Type B pancreatic cell (in vitro differentiated cells): ENCODE data around the gene PFKFB3. TPM values are rescaled to one million over a fixed set of nuclear protein-coding genes. Genes with fewer than 3 reads are reported as not detected.
A peak's percentile ranks its signal among the peaks of the same experiment; 100 is the strongest.

Experiments used
- DNase-seq: peaks from one replicate; pipeline ENCODE4 v3.0.0; 2021; ENCODE audit warnings: mixed read lengths; ENCODE audit not compliant: unreplicated experiment; ENCODE audit errors: extremely low spot score
- H3K27ac Mint-ChIP-seq: 2 replicates; pipeline ENCODE4 v1.8.0; 2021; ENCODE audit warnings: mild to moderate bottlenecking, mixed read lengths
- H3K27me3 Mint-ChIP-seq: 2 replicates; pipeline ENCODE4 v1.8.0; 2021; ENCODE audit warnings: mixed read lengths
- H3K36me3 Mint-ChIP-seq: 2 replicates; pipeline ENCODE4 v1.8.0; 2021; ENCODE audit warnings: mixed read lengths
- H3K4me1 Mint-ChIP-seq: one replicate; pipeline ENCODE4 v1.8.0; 2021; ENCODE audit warnings: mixed read lengths; ENCODE audit not compliant: unreplicated experiment
- H3K4me3 Mint-ChIP-seq: 2 replicates; pipeline ENCODE4 v1.8.0; 2021; ENCODE audit warnings: mild to moderate bottlenecking, mixed read lengths
- H3K9me3 Mint-ChIP-seq: 2 replicates; pipeline ENCODE4 v1.8.0; 2021; ENCODE audit warnings: mixed read lengths
- total RNA-seq: library from RNA; stranded (reverse); gene quantifications from 2 replicates; pipeline ENCODE4 v1.2.1, GENCODE V29; 2021; ENCODE audit warnings: low replicate concordance
- TF ChIP-seq, protein P1 (sequence below): fragments of 200-600 bp; sonication (generic); conservative IDR thresholded peaks from 2 replicates; pipeline ENCODE4 v1.5.0; 2021; ENCODE audit warnings: antibody characterized with exemption, mild to moderate bottlenecking

The PFKFB3 gene
- total RNA-seq, 1 donor from 2014 or later = 30.2 TPM

DNA sequence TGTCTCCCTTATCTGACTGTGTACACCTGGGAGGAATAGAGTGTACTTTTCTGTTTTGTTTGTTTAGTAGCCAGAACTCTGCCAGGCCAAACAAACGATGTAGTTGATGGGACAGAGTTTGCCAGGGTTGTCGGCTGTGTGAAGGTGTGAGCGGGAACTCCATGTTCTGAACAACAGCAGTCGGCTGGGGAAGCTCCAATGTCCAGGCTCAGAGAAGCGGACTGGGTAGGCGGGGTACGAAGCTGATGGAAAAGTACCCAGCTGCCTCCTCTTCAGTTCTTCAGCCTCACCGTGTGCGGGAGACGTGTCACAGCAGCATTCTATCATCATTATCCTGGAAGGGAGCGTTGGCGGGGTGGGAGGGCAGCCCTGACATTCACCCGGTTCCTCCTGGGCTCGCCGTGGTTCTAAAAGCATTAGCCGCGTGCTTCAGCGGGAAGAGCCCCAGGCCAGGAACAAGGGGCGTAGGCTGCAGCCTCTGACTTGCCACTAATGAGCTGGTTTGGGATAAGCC is 52.9 kb downstream of the PFKFB3 start:
- Mint-ChIP-seq H3K4me1 (no peaks in the 10 kb centered on the region), H3K27ac (no peak overlapping the region), H3K9me3 (no peaks in the 10 kb centered on the region), H3K36me3 (no peaks in the 10 kb centered on the region), H3K4me3 (peak overlapping the region; percentile 30), H3K27me3 (peaks cover 53% of the 10 kb centered on the region)
- DNase-seq = no peak
- TF ChIP-seq, protein P1, sequence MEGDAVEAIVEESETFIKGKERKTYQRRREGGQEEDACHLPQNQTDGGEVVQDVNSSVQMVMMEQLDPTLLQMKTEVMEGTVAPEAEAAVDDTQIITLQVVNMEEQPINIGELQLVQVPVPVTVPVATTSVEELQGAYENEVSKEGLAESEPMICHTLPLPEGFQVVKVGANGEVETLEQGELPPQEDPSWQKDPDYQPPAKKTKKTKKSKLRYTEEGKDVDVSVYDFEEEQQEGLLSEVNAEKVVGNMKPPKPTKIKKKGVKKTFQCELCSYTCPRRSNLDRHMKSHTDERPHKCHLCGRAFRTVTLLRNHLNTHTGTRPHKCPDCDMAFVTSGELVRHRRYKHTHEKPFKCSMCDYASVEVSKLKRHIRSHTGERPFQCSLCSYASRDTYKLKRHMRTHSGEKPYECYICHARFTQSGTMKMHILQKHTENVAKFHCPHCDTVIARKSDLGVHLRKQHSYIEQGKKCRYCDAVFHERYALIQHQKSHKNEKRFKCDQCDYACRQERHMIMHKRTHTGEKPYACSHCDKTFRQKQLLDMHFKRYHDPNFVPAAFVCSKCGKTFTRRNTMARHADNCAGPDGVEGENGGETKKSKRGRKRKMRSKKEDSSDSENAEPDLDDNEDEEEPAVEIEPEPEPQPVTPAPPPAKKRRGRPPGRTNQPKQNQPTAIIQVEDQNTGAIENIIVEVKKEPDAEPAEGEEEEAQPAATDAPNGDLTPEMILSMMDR = no peak

GRCh38 chr10:6256439-6256838 is 53.7 kb downstream of the PFKFB3 start:
- Mint-ChIP-seq H3K27me3 (peaks cover 51% of the 10 kb centered on the region), H3K36me3 (no peaks in the 10 kb centered on the region), H3K9me3 (no peaks in the 10 kb centered on the region), H3K4me3 (no peak overlapping the region), H3K4me1 (no peaks in the 10 kb centered on the region), H3K27ac (peak overlapping the region; percentile 37)
- DNase-seq = no peak
- TF ChIP-seq, protein P1 = no peak

GRCh38 chr10:6259153-6259552 is 56.4 kb downstream of the PFKFB3 start:
- peaks cover 4% of the 10 kb centered on the region for H3K9me3 Mint-ChIP-seq
- DNase-seq = no peak
- no peaks in the 10 kb centered on the region for H3K36me3 Mint-ChIP-seq
- H3K4me3 Mint-ChIP-seq = no peak overlapping the region
- no peaks in the 10 kb centered on the region for H3K4me1 Mint-ChIP-seq
- H3K27ac Mint-ChIP-seq = no peak overlapping the region
- peaks cover 37% of the 10 kb centered on the region for H3K27me3 Mint-ChIP-seq
- TF ChIP-seq, protein P1 = no peak

GRCh38 chr10:6260843-6261242 is 58.1 kb downstream of the PFKFB3 start:
- H3K27me3 Mint-ChIP-seq = peaks cover 24% of the 10 kb centered on the region
- H3K4me3 Mint-ChIP-seq = no peak overlapping the region
- no peak for DNase-seq
- no peaks in the 10 kb centered on the region for H3K36me3 Mint-ChIP-seq
- no peaks in the 10 kb centered on the region for H3K4me1 Mint-ChIP-seq
- no peak overlapping the region for H3K27ac Mint-ChIP-seq
- TF ChIP-seq, protein P1 = no peak
- peaks cover 4% of the 10 kb centered on the region for H3K9me3 Mint-ChIP-seq

- H3K9me3 Mint-ChIP-seq = no peaks in the 10 kb centered on the region
Measured at GRCh38 chr10:6267941-6268340, 65.2 kb downstream of the PFKFB3 start.

More at GRCh38 chr10:6267941-6268340, 65.2 kb downstream of the PFKFB3 start:
- no peak overlapping the region for H3K27ac Mint-ChIP-seq
- DNase-seq = no peak
- H3K36me3 Mint-ChIP-seq = no peaks in the 10 kb centered on the region
- H3K4me3 Mint-ChIP-seq = no peak overlapping the region
- TF ChIP-seq, protein P1 = no peak
- H3K4me1 Mint-ChIP-seq = peaks cover 4% of the 10 kb centered on the region
- peaks cover 4% of the 10 kb centered on the region for H3K27me3 Mint-ChIP-seq
